AG08395 (cell line): ENCODE measurements around the gene RPA1.
"Not testable (repeated sequence)": the region's sequence is repeated elsewhere in the genome, so short reads cannot be mapped to it uniquely, and the experiment has no call there.

Experiments used
- DNase-seq: peaks from one replicate; pipeline ENCODE4 v3.0.0; 2012; ENCODE audit warnings: mixed read lengths, low spot score

RPA1 gene

GRCh38 chr17:1880851-1881630 lies 51.2 kb downstream of the RPA1 start:
- DNase-seq, result peak; percentile 37

GRCh38 chr17:1882836-1883235 lies 53.0 kb downstream of the RPA1 start:
- peak; percentile 60 for DNase-seq

- DNase-seq, result no peak
Observed at GRCh38 chr17:1883536-1883935, 53.7 kb downstream of the RPA1 start.

- no peak for DNase-seq
Observed at GRCh38 chr17:1888741-1889140, 58.9 kb downstream of the RPA1 start.

- DNase-seq, result no peak
Observed at GRCh38 chr17:1890758-1891450, 61.1 kb downstream of the RPA1 start.

- DNase-seq, result no peak
Observed at GRCh38 chr17:1894753-1895339, 65.0 kb downstream of the RPA1 start.

- DNase-seq, result not testable (repeated sequence)
Observed at GRCh38 chr17:1895479-1895878, 65.7 kb downstream of the RPA1 start.

GRCh38 chr17:1896243-1897104 lies 66.7 kb downstream of the RPA1 start:
- DNase-seq, result no peak

- DNase-seq, result no peak
Observed at GRCh38 chr17:1897105-1897656, 67.4 kb downstream of the RPA1 start.

- no peak for DNase-seq
Observed at GRCh38 chr17:1898332-1898731, 68.5 kb downstream of the RPA1 start.

GRCh38 chr17:1898872-1899271 lies 69.1 kb downstream of the RPA1 start:
- no peak for DNase-seq

GRCh38 chr17:1899403-1900000 lies 69.7 kb downstream of the RPA1 start:
- DNase-seq, result no peak

GRCh38 chr17:1904273-1905182 lies 74.7 kb downstream of the RPA1 start:
- DNase-seq, result no peak

- DNase-seq, result no peak
Observed at GRCh38 chr17:1905190-1905913, 75.5 kb downstream of the RPA1 start.

GRCh38 chr17:1906662-1907101 lies 76.9 kb downstream of the RPA1 start:
- DNase-seq, result no peak

GRCh38 chr17:1907216-1907631 lies 77.4 kb downstream of the RPA1 start:
- DNase-seq, result no peak

GRCh38 chr17:1907909-1908698 lies 78.3 kb downstream of the RPA1 start:
- DNase-seq, result peak; percentile 40

- peak; percentile 85 for DNase-seq
Observed at GRCh38 chr17:1908699-1909309, 79.0 kb downstream of the RPA1 start.
